AML-193 (cell line): ENCODE measurements around the gene PRR22.
A peak's percentile ranks its signal among the peaks of the same experiment; 100 is the strongest.

ENCODE experiments used
- DNase-seq, 2 experiments: peaks; one replicate each; lab custom pipeline; 2025; lab: John Stamatoyannopoulos, UW

The PRR22 gene

GRCh38 chr19:5814123-5814851, 29.7 kb upstream of the PRR22 start:
- DNase-seq, result no peak

DNA sequence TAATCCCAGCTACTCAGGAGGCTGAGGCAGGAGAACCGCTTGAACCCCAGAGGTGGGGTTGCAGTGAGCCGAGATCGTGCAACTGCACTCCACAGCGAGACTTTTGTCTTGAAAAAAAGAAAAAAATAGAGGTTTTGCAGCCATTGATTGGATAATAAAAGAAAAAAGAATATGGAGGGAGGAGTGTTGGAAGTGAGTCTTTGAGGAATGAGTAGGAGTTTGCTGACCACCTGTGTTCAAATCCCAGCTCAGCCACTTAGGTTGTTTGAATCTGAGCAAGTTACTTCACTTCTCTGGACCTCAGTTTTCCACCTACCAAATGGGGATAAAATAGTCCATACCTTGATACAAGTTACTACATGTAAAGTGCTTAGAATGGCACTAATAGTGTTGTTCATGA, 26.6 kb upstream of the PRR22 start:
- no peak for DNase-seq

DNA sequence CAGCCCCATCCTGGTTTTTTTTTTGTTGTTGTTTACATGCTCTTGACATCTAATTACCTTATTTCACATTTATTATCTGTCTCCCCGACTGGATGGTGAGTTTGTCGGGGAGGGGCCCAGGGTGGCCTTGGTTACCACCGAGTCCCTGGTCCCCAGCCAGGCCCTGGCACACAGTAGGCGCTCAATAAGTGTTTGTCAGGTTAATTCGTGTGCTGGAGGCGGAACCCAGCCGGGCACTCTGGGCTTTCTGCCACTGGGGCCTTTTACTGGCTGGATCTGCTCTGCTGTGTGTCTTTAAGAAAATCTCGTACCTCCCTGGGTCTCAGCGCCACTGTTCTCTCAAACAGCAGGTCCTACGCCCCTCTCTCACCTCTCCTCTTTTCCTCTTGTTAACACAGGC, 24.9 kb upstream of the PRR22 start:
- no peak for DNase-seq

DNA sequence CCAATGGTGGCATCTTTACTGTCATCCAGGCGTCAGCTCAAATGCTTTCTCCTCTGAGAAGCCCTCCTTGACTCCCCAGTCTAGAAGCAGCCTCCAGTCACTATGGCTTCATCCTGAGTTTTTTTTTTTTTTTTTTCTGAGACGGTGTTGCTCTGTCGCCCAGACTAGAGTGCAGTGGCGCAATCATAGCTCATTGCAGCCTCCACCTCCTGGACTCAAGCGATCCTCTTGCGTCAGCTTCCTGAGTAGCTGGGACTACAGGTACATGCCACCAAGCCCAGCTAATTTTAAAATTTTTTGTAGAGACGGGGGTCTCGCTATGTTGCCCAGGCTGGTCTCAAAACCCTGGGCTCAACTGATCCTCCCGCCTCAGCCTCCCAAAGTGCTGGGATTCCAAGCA, 24.5 kb upstream of the PRR22 start:
- peak; percentile 38 to 57 for DNase-seq

GRCh38 chr19:5808120-5808816, 23.7 kb upstream of the PRR22 start:
- no peak for DNase-seq

DNA sequence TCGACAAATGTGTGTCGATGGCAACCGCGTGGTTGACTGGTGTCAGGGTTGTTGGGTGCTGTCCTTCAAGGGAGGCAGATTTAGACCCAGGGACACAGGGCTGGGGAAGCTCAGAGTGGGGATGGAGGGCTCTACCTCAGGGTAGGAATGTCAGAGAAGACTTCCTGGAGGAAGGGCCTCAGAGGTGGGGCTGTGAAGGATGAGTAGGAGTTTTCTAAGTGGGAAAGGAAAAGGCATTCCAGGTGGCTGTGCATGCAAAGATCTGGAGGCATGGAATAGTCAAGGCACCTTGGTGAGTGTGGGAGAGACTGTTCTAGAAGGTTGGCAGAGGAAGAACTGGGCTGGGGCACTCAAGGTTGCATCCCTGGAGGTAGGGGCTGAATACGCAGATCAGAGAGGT, 22.4 kb upstream of the PRR22 start:
- no peak for DNase-seq

DNA sequence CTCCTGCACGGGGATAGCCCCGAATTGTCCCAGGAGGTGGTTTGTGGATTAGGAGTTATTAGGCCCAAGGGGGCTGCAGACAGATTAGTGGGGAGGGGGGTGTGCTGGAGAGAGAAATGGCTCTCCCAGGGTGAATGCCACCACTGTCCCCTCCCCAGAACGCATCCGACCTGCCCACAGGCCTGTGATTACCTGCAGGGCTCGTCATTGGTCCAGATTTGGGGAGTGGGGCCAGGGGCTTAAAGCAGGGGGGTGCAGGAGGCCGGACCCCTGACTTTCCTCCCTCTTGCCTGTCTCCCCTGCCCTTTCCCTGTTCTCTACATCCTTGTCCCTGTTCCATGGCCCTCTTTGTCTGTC, 21.6 kb upstream of the PRR22 start:
- no peak for DNase-seq

DNA sequence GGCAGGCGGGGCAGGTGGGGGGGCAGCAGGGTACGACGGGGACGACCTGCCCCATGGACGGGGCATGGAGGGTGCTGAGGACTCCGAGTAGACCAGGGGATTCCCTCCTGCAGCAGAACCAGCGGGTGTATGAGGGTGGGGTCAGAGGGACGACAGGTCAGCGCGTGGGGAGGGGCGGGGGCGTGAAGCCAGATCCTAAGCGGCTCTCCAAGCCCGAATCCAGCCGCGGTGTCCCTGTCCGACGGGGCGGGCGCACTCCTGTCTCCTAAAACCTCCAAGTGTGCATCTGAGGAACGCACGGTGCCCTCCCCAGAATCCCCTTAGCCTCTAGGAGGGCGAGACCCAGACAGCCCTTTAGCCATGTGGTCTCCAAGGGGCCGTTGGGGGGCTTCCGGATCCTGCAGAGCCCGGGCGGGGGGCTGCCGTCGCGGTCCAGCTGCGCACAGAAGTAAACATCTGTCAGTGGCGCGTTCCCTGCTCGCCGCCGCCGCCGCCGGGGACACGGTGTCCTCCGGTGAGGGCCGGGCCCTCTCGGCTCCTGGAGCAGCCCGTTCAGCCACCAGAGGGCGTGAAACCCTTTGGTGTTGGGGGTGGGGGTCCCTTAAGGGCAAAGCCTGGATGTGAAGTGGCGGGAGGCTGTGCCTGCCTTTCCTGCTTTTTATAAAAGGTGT, 21.1 kb upstream of the PRR22 start:
- peak; percentile 44 to 51 for DNase-seq

DNA sequence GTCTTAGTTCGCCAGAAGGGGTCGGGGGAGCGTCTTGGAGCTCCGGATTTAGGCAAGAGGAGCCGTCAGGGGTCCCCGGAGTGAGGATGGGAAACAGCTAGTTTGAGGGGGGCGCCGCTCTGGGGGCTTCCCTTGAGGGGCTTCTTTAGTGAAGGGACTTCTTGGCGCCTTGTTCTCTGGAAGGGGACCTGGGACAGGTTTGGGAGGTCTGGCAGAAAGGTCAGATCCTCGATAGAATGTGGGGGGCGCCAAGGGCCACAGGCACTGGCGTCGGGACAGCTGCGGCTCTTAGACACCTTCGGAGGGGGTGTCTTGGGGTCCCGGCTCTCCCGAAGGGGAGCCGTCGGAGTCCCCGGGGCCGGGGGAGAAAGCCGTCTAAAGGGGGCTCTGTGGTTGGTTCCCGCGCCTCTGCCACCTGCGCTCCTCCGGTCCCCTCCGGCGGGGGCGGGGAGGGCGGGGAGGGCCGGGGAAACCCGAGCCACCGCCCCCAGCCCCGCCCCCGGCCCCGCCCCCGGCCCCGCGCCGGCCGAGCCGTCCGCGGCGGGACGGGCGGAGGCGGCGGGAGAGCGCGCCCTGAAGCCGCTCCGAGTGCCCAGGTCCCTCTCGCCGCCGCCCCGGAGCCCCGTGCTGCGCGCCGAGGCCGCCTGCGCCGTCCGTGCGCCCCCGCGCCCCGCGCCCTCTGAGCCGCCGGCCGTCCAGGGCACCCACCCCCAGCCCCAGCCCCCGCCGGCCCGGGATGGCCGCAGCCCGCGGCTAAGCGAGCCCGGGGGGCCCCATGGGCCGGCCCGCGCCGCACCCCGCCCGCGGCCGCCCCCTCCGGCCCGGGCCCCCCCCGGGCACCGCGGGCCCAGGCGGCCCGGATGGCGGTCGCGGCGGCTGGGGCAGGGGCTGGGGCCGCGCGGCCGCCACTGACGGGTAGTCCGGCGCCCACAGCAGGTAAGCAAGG, 20.2 kb upstream of the PRR22 start, which contains the start of gene NRTN:
Gene NRTN, plus strand, starts transcription at position 552 of the 946 bp plus-strand sequence. CDS start 19,099 bp downstream, outside the sequence.
- DNase-seq, result no peak

DNA sequence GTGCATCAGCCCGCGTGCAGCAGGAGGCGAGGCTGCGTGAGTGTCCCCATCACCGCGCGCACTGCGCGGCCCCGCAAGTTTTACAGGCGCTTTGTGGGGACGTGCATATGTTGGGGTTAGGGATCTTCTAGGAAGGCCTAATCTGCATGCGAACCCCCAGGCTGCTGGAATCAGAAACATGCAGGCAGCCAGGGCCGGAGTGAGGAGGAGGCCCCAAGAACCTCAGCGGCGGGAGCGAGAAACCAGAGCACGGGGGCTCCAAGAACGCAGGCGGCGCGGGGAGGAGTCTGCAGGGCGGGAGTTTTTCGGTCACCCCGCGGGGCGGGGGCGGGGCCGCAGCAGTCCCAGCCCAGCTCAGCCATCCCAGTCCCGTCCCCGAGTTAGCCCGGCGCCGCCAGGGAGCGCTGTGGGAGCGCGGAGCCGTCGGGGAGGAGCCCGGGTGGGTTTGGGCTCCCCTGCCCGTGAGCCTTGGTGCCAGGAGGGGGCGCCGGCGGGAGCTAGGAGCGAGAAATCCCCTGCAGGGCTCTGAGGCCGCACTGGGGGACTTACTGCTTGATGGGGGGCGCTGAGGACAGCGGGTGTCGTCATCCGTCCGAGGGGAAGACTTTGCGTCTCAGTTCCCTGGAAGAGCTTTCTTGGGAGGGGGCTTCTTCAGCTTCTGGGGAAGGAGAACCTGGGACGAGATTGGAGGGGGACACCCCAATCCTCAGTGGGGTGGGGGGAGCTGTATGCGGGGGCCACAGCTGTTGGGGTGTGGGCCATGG, 19.4 kb upstream of the PRR22 start:
- DNase-seq, result peak; percentile 87 to 89

GRCh38 chr19:5803441-5803751, 18.9 kb upstream of the PRR22 start:
- DNase-seq, result no peak

DNA sequence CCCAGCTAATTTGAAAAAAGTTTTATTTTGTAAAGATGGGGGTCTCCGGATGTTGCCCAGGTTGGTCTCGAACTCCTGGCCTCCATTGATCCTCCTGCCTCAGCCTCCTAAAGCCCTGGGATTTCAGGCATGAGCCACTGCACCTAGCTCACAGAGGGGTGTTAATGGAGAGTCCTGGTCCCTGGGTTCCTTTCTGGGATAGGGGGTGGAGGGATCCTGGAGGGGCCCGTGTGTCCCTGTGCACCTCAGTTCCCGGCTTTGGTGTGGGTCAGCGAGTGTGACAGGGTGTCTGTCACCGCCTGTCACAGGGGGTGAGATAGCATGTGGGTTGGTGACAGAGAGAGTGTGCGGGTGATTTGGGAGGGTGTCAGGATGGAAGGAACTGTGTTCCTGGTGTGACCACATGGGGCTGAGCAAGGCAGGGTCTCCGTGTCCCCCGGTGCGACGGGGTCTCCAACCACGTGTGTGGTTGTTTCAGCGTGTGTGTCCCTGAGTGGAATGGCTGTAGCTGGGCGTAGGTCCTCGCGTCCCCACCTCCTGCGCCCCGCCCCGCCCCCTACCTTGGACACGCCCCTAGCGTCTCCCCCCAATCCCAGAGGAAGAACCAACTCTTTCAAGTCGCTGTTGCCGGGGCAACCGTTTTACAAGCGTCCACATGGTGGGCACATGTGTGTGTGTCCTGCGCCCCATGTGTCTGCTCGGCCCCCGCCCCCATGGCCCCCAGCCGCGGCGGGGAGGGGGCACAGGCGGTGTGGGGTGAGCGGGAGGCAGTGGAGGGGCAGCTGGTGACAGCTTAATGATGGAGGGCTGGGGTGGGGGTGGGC, 17.5 kb upstream of the PRR22 start:
- no peak for DNase-seq

DNA sequence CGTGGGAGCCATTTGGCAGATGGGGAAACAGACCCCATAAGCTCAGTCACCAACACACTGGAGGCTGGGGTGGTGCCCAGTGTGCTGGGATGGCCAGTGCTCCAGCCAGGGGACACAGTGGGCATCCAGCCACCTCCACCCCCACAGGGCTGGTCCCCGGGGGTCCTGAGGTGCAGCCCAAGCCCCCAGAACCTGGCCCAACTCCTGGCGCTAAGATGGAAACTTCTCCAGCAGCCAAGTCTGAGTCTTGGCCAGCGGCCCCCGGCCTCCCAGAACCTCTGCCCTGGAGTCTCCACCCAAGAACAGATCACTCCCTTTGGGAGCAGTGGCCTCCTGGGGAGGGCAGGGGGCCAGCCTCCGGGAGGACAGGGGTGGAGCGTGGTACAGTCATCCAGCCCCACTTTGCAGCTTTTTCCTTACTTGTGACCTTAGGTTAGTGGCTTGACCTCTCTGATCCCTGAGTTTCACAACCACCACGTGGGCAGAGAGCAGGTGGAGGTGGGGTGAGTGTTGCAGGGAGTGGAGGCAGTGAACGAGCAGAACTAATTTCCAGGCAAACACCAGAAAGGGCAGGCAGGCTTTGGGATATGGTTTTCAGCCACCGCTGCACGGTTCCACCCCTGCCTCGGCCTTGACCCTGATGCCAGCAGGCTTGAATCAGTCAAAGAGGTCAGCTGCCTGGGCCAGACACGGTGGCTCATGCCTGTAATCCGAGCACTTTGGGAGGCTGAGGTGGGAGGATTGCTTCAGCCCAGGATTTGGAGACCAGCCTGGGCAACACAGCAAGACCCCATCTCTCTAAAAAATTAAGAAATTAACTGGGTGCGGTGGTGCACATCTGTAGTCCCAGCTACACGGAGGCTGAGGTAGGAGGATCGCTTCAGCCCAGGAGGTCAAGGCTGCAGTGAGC, 16.1 kb upstream of the PRR22 start:
- no peak for DNase-seq

- no peak for DNase-seq
These were observed 15.0 kb upstream of the PRR22 start for GRCh38 chr19:5799247-5800241.

DNA sequence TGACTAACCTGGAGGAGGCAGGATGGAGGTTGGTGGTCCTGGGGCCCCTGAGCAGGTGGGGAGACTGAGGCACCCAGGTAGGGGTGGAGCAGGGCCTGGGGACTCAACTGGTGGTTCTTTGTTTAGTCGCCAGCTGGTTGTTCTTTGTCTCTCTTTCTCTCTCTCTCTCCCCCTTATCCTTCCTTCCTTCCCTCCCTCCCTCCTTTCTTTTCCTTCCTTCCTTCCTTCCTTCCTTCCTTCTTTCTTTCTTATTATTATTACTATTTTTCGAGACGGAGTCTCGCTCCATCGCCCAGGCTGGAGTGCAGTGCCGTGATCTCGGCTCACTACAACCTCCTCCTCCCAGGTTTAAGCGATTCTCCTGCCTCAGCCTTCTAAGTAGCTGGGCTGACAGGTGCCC, 13.7 kb upstream of the PRR22 start:
- no peak for DNase-seq

DNA sequence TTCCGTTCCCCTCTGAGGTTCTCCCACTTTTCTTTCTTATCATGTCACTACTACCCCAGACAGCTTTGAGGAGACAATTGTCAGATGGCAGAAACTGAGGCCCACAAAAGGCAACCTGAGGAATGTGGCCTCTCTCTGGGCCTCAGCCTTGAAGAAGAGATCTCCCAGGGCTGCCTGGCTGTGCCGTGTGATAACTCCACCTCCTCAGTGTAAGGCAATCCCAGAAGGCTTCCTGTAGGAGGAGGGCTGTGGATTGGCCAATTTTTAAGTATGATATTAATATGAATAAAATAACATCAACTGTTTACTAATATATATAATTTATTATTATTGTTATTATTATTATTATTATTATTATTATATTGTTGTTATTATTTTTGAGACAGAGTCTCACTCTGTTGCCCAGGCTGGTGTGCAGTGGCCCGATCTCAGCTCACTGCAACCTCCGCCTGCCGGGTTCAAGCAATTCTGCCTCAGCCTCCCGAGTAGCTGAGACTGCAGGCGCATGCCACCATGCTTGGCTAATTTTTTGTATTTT, 10.9 kb upstream of the PRR22 start:
- DNase-seq, result no peak

GRCh38 chr19:5793188-5793587, 8.6 kb upstream of the PRR22 start:
- no peak for DNase-seq

DNA sequence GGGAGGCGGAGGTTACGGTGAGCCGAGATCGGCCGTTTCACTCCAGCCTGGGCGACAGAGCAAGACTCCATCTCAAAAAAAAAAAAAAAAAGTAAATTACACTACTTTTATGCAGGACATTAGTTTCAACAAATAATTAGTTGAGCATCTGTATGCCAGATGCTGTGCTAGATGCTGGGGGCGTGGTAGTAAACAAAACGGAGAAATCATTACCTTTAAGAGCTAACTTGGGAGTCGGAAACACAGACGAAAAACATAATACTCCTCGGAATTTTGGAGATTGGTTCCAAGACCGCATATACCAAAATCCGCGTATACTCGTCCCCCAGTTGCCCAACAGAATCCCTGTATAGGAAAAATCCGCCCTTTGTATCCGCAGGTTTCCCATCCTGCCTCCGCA, 7.7 kb upstream of the PRR22 start:
- no peak for DNase-seq
